ENCODE results near the gene ADGRB3.

DNA sequence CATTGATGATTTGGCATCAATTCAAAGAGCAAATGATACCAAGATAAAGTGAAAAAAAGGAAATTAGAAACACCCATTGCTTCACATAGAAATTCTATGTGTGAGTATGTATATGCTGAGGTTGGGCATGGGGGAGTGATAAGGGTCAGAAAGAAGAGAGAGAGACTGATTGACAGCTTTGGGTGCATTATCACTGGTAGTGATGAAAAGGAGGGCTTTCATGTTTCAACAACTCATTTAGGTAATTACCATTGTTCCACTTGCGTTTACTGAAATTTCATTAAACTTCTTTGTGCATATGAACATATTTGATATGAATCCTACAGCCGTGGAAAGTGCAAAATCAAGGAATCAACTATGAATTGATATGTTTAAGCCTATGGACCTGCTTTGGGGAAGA is 84.7 kb downstream of the ADGRB3 start:
- TF ChIP-seq CTCF (IDR thresholded peaks at IDR 0.05; ENCODE audit: low read length) (no peak), EZH2 (IDR thresholded peaks at IDR 0.05; ENCODE audit: borderline replicate concordance, low read length) (no peak)
